ENCODE measurements around the gene PCDHGA8. TPM values are rescaled to one million over a fixed set of nuclear protein-coding genes. Genes with fewer than 3 reads are reported as not detected.

PCDHGA8 gene
- total RNA-seq, 2 donors from 2014 or later = 7.5 to 13.9 TPM

- H3K27ac ChIP-seq = no peak within 1 kb of the TSS
- H3K4me1 ChIP-seq (ENCODE audit: control insufficient read depth in 1 of 2, low read depth in 2 of 2) = no peaks in the 10 kb centered on the region
- H3K4me3 ChIP-seq = peak within 1 kb of the TSS; percentile 55
- no peaks in the 10 kb centered on the region for H3K36me3 ChIP-seq
- no peak for ATAC-seq (ENCODE audit: insufficient number of reproducible peaks, low FRiP score, low read depth)
- H3K27me3 ChIP-seq (replicated peaks; ENCODE audit: insufficient read depth) = no peaks in the 10 kb centered on the region
- H3K9me3 ChIP-seq = peaks cover 79% of the 10 kb centered on the region
- TF ChIP-seq CTCF (IDR thresholded peaks at IDR 0.05) = no peak
- DNase-seq (ENCODE audit: low spot score) = no peak
Measured at GRCh38 chr5:141349917-141350619, 42.4 kb upstream of the PCDHGA8 start, which contains the start of gene PCDHGB1. PCDHGB1 (plus strand) TSS chr5:141350099; CDS start chr5:141350261, 162 bp downstream.

GRCh38 chr5:141351591-141351990 lies 40.8 kb upstream of the PCDHGA8 start:
- DNase-seq (ENCODE audit: low spot score) (no peak), ATAC-seq (ENCODE audit: insufficient number of reproducible peaks, low FRiP score, low read depth) (no peak)
- H3K4me1 ChIP-seq (ENCODE audit: control insufficient read depth in 1 of 2, low read depth in 2 of 2) = no peaks in the 10 kb centered on the region
- no peak overlapping the region for H3K27ac ChIP-seq
- no peak for TF ChIP-seq CTCF (IDR thresholded peaks at IDR 0.05)
- H3K36me3 ChIP-seq = no peaks in the 10 kb centered on the region
- peaks cover 84% of the 10 kb centered on the region for H3K9me3 ChIP-seq
- H3K4me3 ChIP-seq = no peak overlapping the region
- H3K27me3 ChIP-seq (replicated peaks; ENCODE audit: insufficient read depth) = no peaks in the 10 kb centered on the region

DNA sequence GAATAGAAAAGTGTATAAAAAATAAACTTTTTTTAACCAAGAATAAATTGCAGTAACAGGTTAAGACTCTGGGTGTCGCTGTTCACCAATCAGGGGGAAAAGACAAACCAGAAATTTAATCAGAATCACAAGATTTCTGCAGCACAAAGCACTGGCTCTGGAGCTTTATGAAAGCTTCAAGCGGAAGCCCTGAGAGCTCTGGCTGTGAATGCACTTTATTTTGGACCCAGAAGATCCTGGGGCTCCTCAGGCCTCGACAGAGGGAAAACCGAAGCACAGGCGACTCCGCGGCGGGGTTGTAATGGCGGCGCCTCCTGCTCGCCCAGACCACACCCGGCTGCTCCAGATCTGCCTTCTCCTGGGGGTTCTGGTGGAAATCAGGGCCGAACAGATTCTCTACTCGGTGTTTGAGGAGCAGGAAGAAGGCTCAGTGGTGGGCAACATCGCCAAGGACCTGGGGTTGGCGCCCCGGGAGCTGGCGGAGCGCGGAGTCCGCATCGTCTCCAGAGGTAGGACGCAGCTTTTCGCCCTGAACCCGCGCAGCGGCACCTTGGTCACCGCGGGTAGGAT lies 37.4 kb upstream of the PCDHGA8 start, which contains the start of gene PCDHGA4:
Gene PCDHGA4, plus strand, starts transcription at position 122 of the 570 bp plus-strand sequence. Its CDS starts 87 bp downstream, at position 209.
- no peak within 1 kb of the TSS for H3K27ac ChIP-seq
- peak; percentile 23 for TF ChIP-seq CTCF (IDR thresholded peaks at IDR 0.05)
- H3K9me3 ChIP-seq = peaks cover 85% of the 10 kb centered on the region
- peak within 1 kb of the TSS; percentile 59 for H3K4me3 ChIP-seq
- no peaks in the 10 kb centered on the region for H3K36me3 ChIP-seq
- no peak for ATAC-seq (ENCODE audit: insufficient number of reproducible peaks, low FRiP score, low read depth)
- H3K27me3 ChIP-seq (replicated peaks; ENCODE audit: insufficient read depth) = no peaks in the 10 kb centered on the region
- H3K4me1 ChIP-seq (ENCODE audit: control insufficient read depth in 1 of 2, low read depth in 2 of 2) = no peaks in the 10 kb centered on the region
- DNase-seq (ENCODE audit: low spot score) = no peak

GRCh38 chr5:141355641-141356040 lies 36.8 kb upstream of the PCDHGA8 start:
- H3K36me3 ChIP-seq = no peaks in the 10 kb centered on the region
- H3K4me1 ChIP-seq (ENCODE audit: control insufficient read depth in 1 of 2, low read depth in 2 of 2) = no peaks in the 10 kb centered on the region
- no peak for DNase-seq (ENCODE audit: low spot score)
- no peaks in the 10 kb centered on the region for H3K27me3 ChIP-seq (replicated peaks; ENCODE audit: insufficient read depth)
- no peak for TF ChIP-seq CTCF (IDR thresholded peaks at IDR 0.05)
- no peak overlapping the region for H3K27ac ChIP-seq
- H3K9me3 ChIP-seq = peaks cover 85% of the 10 kb centered on the region
- ATAC-seq (ENCODE audit: insufficient number of reproducible peaks, low FRiP score, low read depth) = no peak
- H3K4me3 ChIP-seq = peak overlapping the region; percentile 59

DNA sequence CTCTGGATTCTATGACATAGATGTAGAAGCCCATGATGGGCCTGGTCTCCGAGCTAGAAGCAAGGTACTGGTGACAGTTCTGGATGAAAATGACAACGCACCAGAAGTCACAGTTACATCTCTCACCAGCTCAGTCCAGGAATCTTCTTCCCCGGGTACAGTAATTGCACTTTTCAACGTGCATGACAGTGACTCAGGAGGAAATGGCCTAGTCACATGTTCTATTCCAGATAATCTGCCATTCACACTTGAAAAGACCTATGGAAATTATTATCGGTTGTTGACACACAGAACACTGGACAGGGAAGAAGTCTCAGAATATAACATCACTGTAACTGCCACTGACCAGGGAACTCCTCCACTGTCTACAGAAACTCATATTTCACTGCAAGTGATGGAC lies 36.3 kb upstream of the PCDHGA8 start:
- Histone ChIP-seq H3K9me3 (peaks cover 85% of the 10 kb centered on the region), H3K4me3 (no peak overlapping the region), H3K27me3 (replicated peaks; ENCODE audit: insufficient read depth) (no peaks in the 10 kb centered on the region), H3K4me1 (ENCODE audit: control insufficient read depth in 1 of 2, low read depth in 2 of 2) (no peaks in the 10 kb centered on the region), H3K36me3 (no peaks in the 10 kb centered on the region), H3K27ac (no peak overlapping the region)
- ATAC-seq (ENCODE audit: insufficient number of reproducible peaks, low FRiP score, low read depth) (no peak), DNase-seq (ENCODE audit: low spot score) (no peak)
- no peak for TF ChIP-seq CTCF (IDR thresholded peaks at IDR 0.05)
